Fibroblast of villous mesenchyme (primary cell): Measurements from ENCODE around the gene ZNF385B. TPM values are rescaled to one million over a fixed set of nuclear protein-coding genes. Genes with fewer than 3 reads are reported as not detected.

Experiments used
- DNase-seq: peaks from one replicate; pipeline ENCODE4 v3.0.0-alpha.2; 2010; ENCODE audit warnings: low read depth
- H3K4me3 ChIP-seq: 2 replicates; pipeline ENCODE4 v1.5.1; 2011; ENCODE audit warnings: low read depth, mild to moderate bottlenecking, low read length
- CTCF ChIP-seq: IDR thresholded peaks from 2 replicates; pipeline ENCODE4 v1.5.1; 2012; ENCODE audit warnings: low read depth, mild to moderate bottlenecking, low read length; ENCODE audit not compliant: insufficient read depth
- total RNA-seq: library from RNA; depleted of rRNA; stranded (reverse); fragments of >200 nt; gene quantifications from 2 replicates; pipeline ENCODE4 v1.2.3, GENCODE V29; 2012

Gene ZNF385B
- total RNA-seq, 1 donor: not detected

- no peak for DNase-seq
- TF ChIP-seq CTCF: no peak
Observed at GRCh38 chr2:179495315-179495714, 366.1 kb downstream of the ZNF385B start.

GRCh38 chr2:179488563-179488962, 372.8 kb downstream of the ZNF385B start:
- no peak overlapping the region for H3K4me3 ChIP-seq
- TF ChIP-seq CTCF: no peak
- DNase-seq: no peak

More at GRCh38 chr2:179495315-179495714, 366.1 kb downstream of the ZNF385B start:
- no peak overlapping the region for H3K4me3 ChIP-seq

- H3K4me3 ChIP-seq: no peak overlapping the region
- peak; percentile 2 for DNase-seq
- no peak for TF ChIP-seq CTCF
Observed at GRCh38 chr2:179487010-179487731, 374.2 kb downstream of the ZNF385B start.

- no peak overlapping the region for H3K4me3 ChIP-seq
- no peak for DNase-seq
- TF ChIP-seq CTCF: no peak
Observed at GRCh38 chr2:179483131-179483530, 378.3 kb downstream of the ZNF385B start.

GRCh38 chr2:179479947-179480346, 381.5 kb downstream of the ZNF385B start:
- no peak for TF ChIP-seq CTCF
- no peak overlapping the region for H3K4me3 ChIP-seq
- no peak for DNase-seq

- no peak for TF ChIP-seq CTCF
- no peak for DNase-seq
- H3K4me3 ChIP-seq: no peak overlapping the region
Observed at GRCh38 chr2:179478771-179479170, 382.6 kb downstream of the ZNF385B start.

GRCh38 chr2:179470992-179471391, 390.4 kb downstream of the ZNF385B start:
- DNase-seq: no peak
- TF ChIP-seq CTCF: no peak
- no peak overlapping the region for H3K4me3 ChIP-seq
